Common myeloid progenitor, CD34-positive (primary cell): ENCODE results near the gene IGF1R.

ENCODE experiments used
- CTCF ChIA-PET: fragments of 350-600 bp; sonication (Branson Sonifier 250); formaldehyde crosslinking; loops from one replicate; lab custom pipeline; 2021; ENCODE audit warnings: antibody characterized with exemption; lab: Charles Lee
- POLR2A ChIA-PET: fragments of 350-600 bp; sonication (Branson Sonifier 250); formaldehyde crosslinking; loops from one replicate; lab custom pipeline; 2021; ENCODE audit warnings: antibody characterized with exemption; lab: Charles Lee
- DNase-seq, 3 donors: peaks; one replicate each; pipeline versions ENCODE4 v3.0.0 to v3.0.0-alpha.2; 2013
- H3K27ac ChIP-seq, 2 experiments: 1 replicate in 1 of 2; 2 replicates in 1 of 2; pipeline ENCODE4 v1.7.0; 2013; ENCODE audit warnings: inconsistent platforms in 2 of 2, low read length in 2 of 2, mild to moderate bottlenecking in 2 of 2, low read depth in 1 of 2, moderate library complexity in 1 of 2; ENCODE audit not compliant: severe bottlenecking in 2 of 2, insufficient read depth in 1 of 2, poor library complexity in 1 of 2
- H3K27me3 ChIP-seq, 5 experiments: replicated peaks in 2 of 5; 1 replicate in 3 of 5; 2 replicates in 2 of 5; pipeline versions ENCODE4 v1.6.1 to v1.7.0; 2013; ENCODE audit warnings: low read length in 4 of 5, mild to moderate bottlenecking in 2 of 5, moderate library complexity in 2 of 5, inconsistent platforms in 1 of 5; ENCODE audit not compliant: insufficient read depth in 5 of 5, control insufficient read depth in 4 of 5
- H3K36me3 ChIP-seq, 4 experiments: 1 replicate in 2 of 4; 2 replicates in 2 of 4; pipeline versions ENCODE4 v1.6.1 to v1.7.0; 2013; ENCODE audit warnings: low read length in 3 of 4, control low read depth in 1 of 4, mild to moderate bottlenecking in 1 of 4; ENCODE audit not compliant: control insufficient read depth in 4 of 4, insufficient read depth in 4 of 4
- H3K4me1 ChIP-seq, 4 experiments: 1 replicate in 3 of 4; 2 replicates in 1 of 4; pipeline versions ENCODE4 v1.6.1 to v1.7.1; 2013; ENCODE audit warnings: low read length in 3 of 4, mild to moderate bottlenecking in 3 of 4, control low read depth in 1 of 4, inconsistent platforms in 1 of 4, moderate library complexity in 1 of 4; ENCODE audit not compliant: control insufficient read depth in 4 of 4, insufficient read depth in 4 of 4; ENCODE audit errors: control extremely low read depth in 1 of 4
- H3K4me3 ChIP-seq, 7 experiments: 1 replicate in 4 of 7; 2 replicates in 3 of 7; pipeline versions ENCODE4 v1.5.1 to v1.7.0; 2013; ENCODE audit warnings: mild to moderate bottlenecking in 7 of 7, low read length in 6 of 7, moderate library complexity in 6 of 7, inconsistent platforms in 2 of 7, low read depth in 2 of 7, control low read depth in 1 of 7; ENCODE audit not compliant: insufficient read depth in 4 of 7, control insufficient read depth in 1 of 7; ENCODE audit errors: extremely low read depth in 1 of 7
- H3K9me3 ChIP-seq, 5 experiments: 1 replicate in 4 of 5; 2 replicates in 1 of 5; pipeline versions ENCODE4 v1.6.1 to v1.7.1; 2013; ENCODE audit warnings: low read length in 4 of 5, mild to moderate bottlenecking in 2 of 5, inconsistent platforms in 1 of 5, low read depth in 1 of 5, moderate library complexity in 1 of 5; ENCODE audit not compliant: control insufficient read depth in 4 of 5, insufficient read depth in 2 of 5; ENCODE audit errors: control extremely low read depth in 1 of 5
- WGBS: methylation state at CpG from one replicate; pipeline ENCODE4 v1.1.5; 2013; ENCODE audit not compliant: insufficient coverage; 5-methylcytosine and 5-hydroxymethylcytosine counted together

Gene IGF1R

GRCh38 chr15:98801234-98801561, 152.9 kb downstream of the IGF1R start:
- 49% methylated on average over 6 of the region's 6 CpGs for WGBS
- Histone ChIP-seq H3K27ac (peak overlapping the region in 1 of 2 experiments; percentile 25), H3K4me1 (peaks cover 10 to 41% (median 29%) of the 10 kb centered on the region in 4 experiments), H3K36me3 (no peaks in the 10 kb centered on the region), H3K9me3 (no peaks in the 10 kb centered on the region), H3K4me3 (peak overlapping the region in 2 of 7 experiments; percentile 23 to 55), H3K27me3 (no peaks in the 10 kb centered on the region)
- ChIA-PET POLR2A (interaction anchor here (1.1 kb wide), 1 partner anchor 38 kb away, joined by 3 read pairs; no protein-coding TSS in a partner anchor), CTCF (interaction anchor here (0.9 to 1.6 kb wide), 3 partner anchors 12 to 81 kb away, joined by 3 to 5 read pairs (median 4); no protein-coding TSS in a partner anchor)
- DNase-seq: no peak

DNA sequence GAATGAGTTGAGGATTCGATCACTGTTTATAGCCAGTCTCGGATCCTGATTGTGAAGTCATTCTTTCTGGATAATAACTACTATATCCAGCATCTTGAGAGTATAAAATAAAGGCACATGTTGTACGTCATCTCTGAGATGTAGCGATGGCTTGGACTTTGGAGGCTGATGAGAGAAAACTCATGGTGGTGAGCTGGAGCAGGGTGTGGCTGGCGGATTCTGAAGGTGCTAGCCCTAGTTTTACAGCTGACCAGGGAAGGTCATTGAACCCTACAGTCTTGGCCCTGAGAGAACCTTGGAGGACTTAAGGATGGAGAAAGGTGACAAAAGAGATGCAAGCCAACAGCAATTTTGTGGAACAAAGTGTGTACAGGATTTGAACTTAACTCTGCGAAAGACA, 153.8 kb downstream of the IGF1R start:
- ChIA-PET CTCF (interaction anchor here (0.7 to 1.6 kb wide), 6 partner anchors 10 to 69 kb away, joined by 3 to 5 read pairs (median 3); no protein-coding TSS in a partner anchor), POLR2A (no interaction called here)
- H3K9me3 ChIP-seq: no peaks in the 10 kb centered on the region
- H3K36me3 ChIP-seq: no peaks in the 10 kb centered on the region
- no peak overlapping the region for H3K27ac ChIP-seq
- no peak for DNase-seq
- H3K4me3 ChIP-seq: no peak overlapping the region
- no peaks in the 10 kb centered on the region for H3K27me3 ChIP-seq
- peaks cover 10 to 41% (median 29%) of the 10 kb centered on the region in 4 experiments for H3K4me1 ChIP-seq
- WGBS: 97% methylated on average over 4 of the region's 6 CpGs

- Histone ChIP-seq H3K4me1 (peaks cover 10 to 40% (median 29%) of the 10 kb centered on the region in 4 experiments), H3K9me3 (no peaks in the 10 kb centered on the region), H3K27ac (no peak overlapping the region), H3K36me3 (no peaks in the 10 kb centered on the region), H3K4me3 (no peak overlapping the region), H3K27me3 (no peaks in the 10 kb centered on the region)
- ChIA-PET POLR2A (no interaction called here), CTCF (interaction anchor here (0.6 to 1.4 kb wide), 5 partner anchors 12 to 67 kb away, joined by 3 to 5 read pairs (median 3); no protein-coding TSS in a partner anchor)
- no peak for DNase-seq
- 100% methylated on average over 7 of the region's 14 CpGs for WGBS
These were observed 155.1 kb downstream of the IGF1R start for GRCh38 chr15:98803228-98804056.

DNA sequence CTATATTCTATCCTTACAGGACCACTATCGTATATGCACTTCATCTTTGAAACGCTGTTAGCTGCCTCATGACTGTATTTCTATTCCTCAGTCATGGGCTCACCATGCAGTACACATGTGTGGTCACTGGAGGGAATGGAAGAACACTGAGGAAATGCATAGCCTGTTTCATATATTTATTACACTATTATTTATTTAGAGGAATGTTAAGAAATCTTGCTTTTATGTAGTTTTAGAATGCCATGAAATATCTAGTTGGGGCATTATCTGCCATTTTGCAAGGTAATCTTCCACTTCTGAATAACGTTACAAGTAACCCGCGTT, 155.7 kb downstream of the IGF1R start:
- Histone ChIP-seq H3K36me3 (no peaks in the 10 kb centered on the region), H3K9me3 (no peaks in the 10 kb centered on the region), H3K4me3 (no peak overlapping the region), H3K4me1 (peaks cover 10 to 34% (median 29%) of the 10 kb centered on the region in 4 experiments), H3K27me3 (no peaks in the 10 kb centered on the region), H3K27ac (no peak overlapping the region)
- peak in 2 of 3 donors; percentile 25 to 38 for DNase-seq
- POLR2A ChIA-PET: no interaction called here
- CTCF ChIA-PET: interaction anchor here (0.6 to 1.4 kb wide), 3 partner anchors 11 to 47 kb away, joined by 3 read pairs; no protein-coding TSS in a partner anchor
- WGBS: 100% methylated on average over 5 of the region's 5 CpGs

- POLR2A ChIA-PET: no interaction called here
- H3K27ac ChIP-seq: no peak overlapping the region
- no peak overlapping the region for H3K4me3 ChIP-seq
- peaks cover 8 to 18% (median 13%) of the 10 kb centered on the region in 4 experiments for H3K4me1 ChIP-seq
- no peaks in the 10 kb centered on the region for H3K9me3 ChIP-seq
- H3K27me3 ChIP-seq: no peaks in the 10 kb centered on the region
- 97% methylated on average over 10 of the region's 12 CpGs for WGBS
- H3K36me3 ChIP-seq: no peaks in the 10 kb centered on the region
- DNase-seq: peak in 2 of 3 donors; percentile 19 to 27
- CTCF ChIA-PET: interaction anchor here (1.2 to 3.2 kb wide), 2 partner anchors 13 to 45 kb away, joined by 3 to 13 read pairs; no protein-coding TSS in a partner anchor
These were observed 157.3 kb downstream of the IGF1R start for GRCh38 chr15:98805434-98806274.

DNA sequence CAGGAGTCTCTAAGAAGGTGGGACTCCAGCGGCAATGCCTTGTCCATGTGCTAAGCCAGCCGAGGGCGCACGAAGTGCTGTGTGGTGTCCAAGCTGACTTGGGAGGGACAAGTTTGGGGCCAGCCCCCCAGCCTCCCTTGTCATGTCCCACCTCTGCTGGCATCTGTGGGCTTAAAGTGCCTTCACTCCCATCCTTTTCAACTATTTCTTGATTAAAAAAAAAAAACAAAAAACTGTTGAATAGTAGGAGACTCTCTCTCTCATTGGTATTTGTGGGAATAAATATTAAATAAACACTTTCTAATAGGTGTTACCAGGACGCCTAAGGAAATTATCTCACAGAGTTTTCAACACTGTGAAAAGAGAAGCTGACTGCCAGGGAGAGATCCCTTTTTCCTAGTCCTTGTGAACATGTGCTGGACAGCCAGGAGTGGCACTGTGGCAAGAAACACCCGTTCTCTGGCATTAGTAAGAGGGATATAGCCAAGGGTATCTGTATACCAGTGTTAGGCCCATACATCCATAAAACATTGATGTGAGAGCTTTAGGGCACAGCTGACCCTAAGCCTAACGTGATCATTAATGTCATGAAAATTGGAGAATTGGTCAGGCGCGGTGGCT, 158.0 kb downstream of the IGF1R start:
- Histone ChIP-seq H3K36me3 (no peaks in the 10 kb centered on the region), H3K27ac (no peak overlapping the region), H3K27me3 (no peaks in the 10 kb centered on the region), H3K4me3 (no peak overlapping the region), H3K4me1 (peaks cover 3 to 11% (median 6%) of the 10 kb centered on the region in 4 experiments), H3K9me3 (no peaks in the 10 kb centered on the region)
- DNase-seq: no peak
- CTCF ChIA-PET: interaction anchor here (1.2 to 3.2 kb wide), 4 partner anchors 14 to 44 kb away, joined by 3 to 13 read pairs (median 3); no protein-coding TSS in a partner anchor
- POLR2A ChIA-PET: no interaction called here
- WGBS: 100% methylated on average over 5 of the region's 9 CpGs
